ENCODE data around the gene ALKBH6.
A peak's percentile ranks its signal among the peaks of the same experiment; 100 is the strongest.

ALKBH6 gene

DNA sequence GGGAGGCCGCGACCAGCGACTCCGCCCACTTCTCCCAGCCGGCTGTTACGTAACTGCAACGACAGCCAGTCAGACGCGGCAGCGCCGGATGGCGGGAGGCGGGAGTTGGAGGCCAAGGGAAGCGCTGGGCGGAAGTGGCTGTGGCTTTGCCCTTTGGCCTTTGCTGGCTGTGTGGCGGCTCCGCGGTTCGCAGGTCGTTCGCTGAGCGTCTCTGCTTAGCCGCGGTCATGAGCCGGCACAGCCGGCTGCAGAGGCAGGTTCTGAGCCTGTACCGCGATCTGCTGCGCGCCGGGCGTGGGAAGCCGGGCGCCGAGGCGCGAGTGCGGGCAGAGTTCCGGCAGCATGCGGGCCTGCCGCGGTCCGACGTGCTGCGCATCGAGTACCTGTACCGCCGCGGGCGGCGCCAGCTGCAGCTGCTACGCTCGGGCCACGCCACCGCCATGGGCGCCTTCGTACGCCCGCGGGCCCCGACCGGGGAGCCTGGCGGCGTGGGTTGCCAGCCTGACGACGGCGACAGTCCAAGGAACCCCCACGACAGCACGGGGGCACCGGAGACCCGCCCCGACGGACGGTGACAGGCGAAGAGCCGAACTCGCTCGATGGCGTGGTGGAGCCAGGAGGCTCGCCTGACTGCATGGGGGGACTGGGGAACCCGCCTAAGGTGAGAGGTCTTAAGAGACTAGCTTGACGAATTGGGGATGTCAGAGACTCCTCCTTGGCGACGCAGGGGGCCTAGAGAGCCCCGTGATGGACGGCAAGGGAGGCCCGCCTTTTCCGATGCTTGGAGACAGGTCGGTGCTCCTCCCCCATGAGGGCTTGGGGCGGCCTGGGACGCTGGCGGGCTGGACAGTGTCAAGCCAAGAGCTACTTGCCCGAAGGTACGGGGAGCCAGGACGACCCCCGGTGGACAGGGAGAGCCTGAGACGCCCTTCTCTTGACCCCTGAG lies 18.7 kb downstream of the ALKBH6 start, which contains the start of gene SDHAF1:
Gene SDHAF1, plus strand, starts transcription at position 141 of the 946 bp plus-strand sequence. Its CDS starts 87 bp downstream, at position 228.
- Histone ChIP-seq H3K4me1 (ENCODE audit: insufficient read depth, low read length, severe bottlenecking) (peaks cover 17% of the 10 kb centered on the region), H3K4me3 (ENCODE audit: low read depth, low read length, poor library complexity, severe bottlenecking) (peak within 1 kb of the TSS; percentile 88), H3K79me2 (ENCODE audit: insufficient read depth, low read length) (peaks cover 18% of the 10 kb centered on the region), H3K4me2 (ENCODE audit: low read length) (peak within 1 kb of the TSS; percentile 95), H3K9me3 (ENCODE audit: low read length) (no peaks in the 10 kb centered on the region), H3K27me3 (ENCODE audit: insufficient read depth, low read length) (no peaks in the 10 kb centered on the region), H3K36me3 (ENCODE audit: insufficient read depth, low read length) (peaks cover 8% of the 10 kb centered on the region; the same call in 1 of the 2 replicates), H4K20me1 (ENCODE audit: insufficient read depth, low read length) (no peaks in the 10 kb centered on the region), H3K9me2 (ENCODE audit: low read depth, low read length) (no peaks in the 10 kb centered on the region), H3F3A (ENCODE audit: insufficient read depth, low read length) (no peaks in the 10 kb centered on the region; the same call in 1 of the 2 replicates), H3K27ac (ENCODE audit: low read depth, low read length, poor library complexity, severe bottlenecking) (peak within 1 kb of the TSS; percentile 20), H2AFZ (ENCODE audit: low read length) (no peak within 1 kb of the TSS), H3K9ac (ENCODE audit: low read length) (peak within 1 kb of the TSS; percentile 85)
- no peak for TF ChIP-seq EZH2 (IDR thresholded peaks at IDR 0.05; ENCODE audit: borderline replicate concordance, low read length)
- TF ChIP-seq, protein P1, sequence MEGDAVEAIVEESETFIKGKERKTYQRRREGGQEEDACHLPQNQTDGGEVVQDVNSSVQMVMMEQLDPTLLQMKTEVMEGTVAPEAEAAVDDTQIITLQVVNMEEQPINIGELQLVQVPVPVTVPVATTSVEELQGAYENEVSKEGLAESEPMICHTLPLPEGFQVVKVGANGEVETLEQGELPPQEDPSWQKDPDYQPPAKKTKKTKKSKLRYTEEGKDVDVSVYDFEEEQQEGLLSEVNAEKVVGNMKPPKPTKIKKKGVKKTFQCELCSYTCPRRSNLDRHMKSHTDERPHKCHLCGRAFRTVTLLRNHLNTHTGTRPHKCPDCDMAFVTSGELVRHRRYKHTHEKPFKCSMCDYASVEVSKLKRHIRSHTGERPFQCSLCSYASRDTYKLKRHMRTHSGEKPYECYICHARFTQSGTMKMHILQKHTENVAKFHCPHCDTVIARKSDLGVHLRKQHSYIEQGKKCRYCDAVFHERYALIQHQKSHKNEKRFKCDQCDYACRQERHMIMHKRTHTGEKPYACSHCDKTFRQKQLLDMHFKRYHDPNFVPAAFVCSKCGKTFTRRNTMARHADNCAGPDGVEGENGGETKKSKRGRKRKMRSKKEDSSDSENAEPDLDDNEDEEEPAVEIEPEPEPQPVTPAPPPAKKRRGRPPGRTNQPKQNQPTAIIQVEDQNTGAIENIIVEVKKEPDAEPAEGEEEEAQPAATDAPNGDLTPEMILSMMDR (IDR thresholded peaks at IDR 0.05; ENCODE audit: low read length): no peak

DNA sequence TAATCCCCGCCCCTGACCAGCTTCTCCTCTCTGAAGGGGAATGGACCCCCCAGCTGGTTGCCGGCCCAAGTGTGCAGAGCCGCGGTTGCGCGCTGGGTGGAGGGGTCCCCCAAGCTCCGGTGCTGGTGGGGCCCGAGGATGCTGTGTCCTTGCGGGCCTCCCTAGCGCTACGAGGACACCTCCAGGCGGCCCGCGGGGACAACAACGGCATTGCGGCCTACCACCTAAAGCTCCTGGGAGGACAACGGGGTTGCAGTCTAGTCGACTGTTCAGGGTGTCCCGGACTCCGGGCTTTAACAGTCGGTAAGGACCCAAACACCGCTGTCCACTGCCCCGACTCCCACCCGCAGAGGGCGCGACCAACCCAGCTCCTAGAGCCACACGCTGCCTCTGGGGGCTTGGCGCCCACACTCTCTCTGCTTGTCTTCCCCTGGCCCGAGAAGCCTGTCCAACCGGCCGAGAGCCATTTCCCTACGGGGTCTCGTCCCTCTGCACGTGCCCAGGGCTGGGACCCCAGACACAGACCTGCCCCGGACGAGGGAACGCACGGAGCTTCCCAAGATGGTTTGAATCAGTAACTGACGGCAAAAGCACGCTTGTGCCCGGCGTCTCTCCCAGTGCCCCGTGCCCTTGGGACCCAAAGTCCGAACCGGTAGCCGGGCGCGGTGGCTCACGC lies 20.0 kb downstream of the ALKBH6 start:
- no peak overlapping the region for H2AFZ ChIP-seq (ENCODE audit: low read length)
- peak overlapping the region; percentile 95 for H3K4me2 ChIP-seq (ENCODE audit: low read length)
- peak overlapping the region; percentile 88 for H3K4me3 ChIP-seq (ENCODE audit: low read depth, low read length, poor library complexity, severe bottlenecking)
- H3K27ac ChIP-seq (ENCODE audit: low read depth, low read length, poor library complexity, severe bottlenecking): no peak overlapping the region
- H3K36me3 ChIP-seq (ENCODE audit: insufficient read depth, low read length): peaks cover 8% of the 10 kb centered on the region; the same call in 1 of the 2 replicates
- H3F3A ChIP-seq (ENCODE audit: insufficient read depth, low read length): no peaks in the 10 kb centered on the region
- peak overlapping the region; percentile 55; the same call in 1 of the 2 replicates for H3K9ac ChIP-seq (ENCODE audit: low read length)
- no peak for TF ChIP-seq EZH2 (IDR thresholded peaks at IDR 0.05; ENCODE audit: borderline replicate concordance, low read length)
- TF ChIP-seq, protein P1 (IDR thresholded peaks at IDR 0.05; ENCODE audit: low read length): no peak
- no peaks in the 10 kb centered on the region for H3K9me2 ChIP-seq (ENCODE audit: low read depth, low read length)
- H3K27me3 ChIP-seq (ENCODE audit: insufficient read depth, low read length): no peaks in the 10 kb centered on the region
- no peaks in the 10 kb centered on the region for H4K20me1 ChIP-seq (ENCODE audit: insufficient read depth, low read length)
- H3K4me1 ChIP-seq (ENCODE audit: insufficient read depth, low read length, severe bottlenecking): peaks cover 17% of the 10 kb centered on the region
- no peaks in the 10 kb centered on the region for H3K9me3 ChIP-seq (ENCODE audit: low read length)
- H3K79me2 ChIP-seq (ENCODE audit: insufficient read depth, low read length): peaks cover 13% of the 10 kb centered on the region

GRCh38 chr19:35992907-35993765 lies 20.9 kb downstream of the ALKBH6 start:
- Histone ChIP-seq H2AFZ (ENCODE audit: low read length) (no peak overlapping the region), H3K9me2 (ENCODE audit: low read depth, low read length) (no peaks in the 10 kb centered on the region), H3K9me3 (ENCODE audit: low read length) (no peaks in the 10 kb centered on the region), H3K79me2 (ENCODE audit: insufficient read depth, low read length) (peaks cover 13% of the 10 kb centered on the region), H3K4me3 (ENCODE audit: low read depth, low read length, poor library complexity, severe bottlenecking) (no peak overlapping the region), H3K36me3 (ENCODE audit: insufficient read depth, low read length) (peaks cover 4% of the 10 kb centered on the region; the same call in 1 of the 2 replicates), H3K27ac (ENCODE audit: low read depth, low read length, poor library complexity, severe bottlenecking) (no peak overlapping the region), H3K27me3 (ENCODE audit: insufficient read depth, low read length) (no peaks in the 10 kb centered on the region; the same call in 1 of the 2 replicates), H3K4me1 (ENCODE audit: insufficient read depth, low read length, severe bottlenecking) (peaks cover 17% of the 10 kb centered on the region), H3F3A (ENCODE audit: insufficient read depth, low read length) (no peaks in the 10 kb centered on the region), H3K4me2 (ENCODE audit: low read length) (no peak overlapping the region), H4K20me1 (ENCODE audit: insufficient read depth, low read length) (no peaks in the 10 kb centered on the region), H3K9ac (ENCODE audit: low read length) (no peak overlapping the region)
- TF ChIP-seq EZH2 (IDR thresholded peaks at IDR 0.05; ENCODE audit: borderline replicate concordance, low read length): no peak
- TF ChIP-seq, protein P1 (IDR thresholded peaks at IDR 0.05; ENCODE audit: low read length): no peak

Measured in OCI-LY1 (cell line).